GM19099 (cell line): ENCODE measurements around the gene IRF9.

Experiments used
- POLR2A ChIP-seq: IDR thresholded peaks from 3 replicates; pipeline ENCODE4 v1.6.1; 2011; ENCODE audit warnings: low read depth; ENCODE audit not compliant: insufficient read length; ENCODE audit errors: extremely low read depth

IRF9 gene

GRCh38 chr14:24160850-24161804 lies at the start of gene IRF9:
Gene IRF9, plus strand, starts transcription at chr14:24161265. Its CDS starts 880 bp downstream, at chr14:24162145.
- TF ChIP-seq POLR2A = peak; percentile 97

DNA sequence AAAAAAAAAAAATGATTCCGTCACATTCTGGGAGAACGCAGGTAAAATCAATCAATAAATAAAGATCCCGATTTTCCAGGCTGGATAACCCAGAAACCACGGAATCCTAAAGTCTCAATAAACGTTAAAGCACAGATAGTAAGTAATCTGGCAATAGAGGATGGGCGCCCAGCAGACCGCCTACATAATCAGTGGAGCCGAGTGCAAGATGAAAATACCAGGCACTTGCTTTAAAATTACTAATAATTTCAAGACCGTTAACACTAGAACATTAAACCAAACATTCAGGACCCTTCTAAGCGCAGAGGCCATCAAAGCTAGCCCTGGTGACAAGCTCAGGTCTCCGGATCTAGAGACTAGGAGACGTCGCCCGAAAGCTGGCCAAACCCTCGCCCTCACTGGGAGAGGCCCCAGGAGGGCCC lies 47.7 kb upstream of the IRF9 start:
- TF ChIP-seq POLR2A = no peak

- TF ChIP-seq POLR2A = peak; percentile 82
These were observed 47.1 kb upstream of the IRF9 start for GRCh38 chr14:24113801-24114531.

DNA sequence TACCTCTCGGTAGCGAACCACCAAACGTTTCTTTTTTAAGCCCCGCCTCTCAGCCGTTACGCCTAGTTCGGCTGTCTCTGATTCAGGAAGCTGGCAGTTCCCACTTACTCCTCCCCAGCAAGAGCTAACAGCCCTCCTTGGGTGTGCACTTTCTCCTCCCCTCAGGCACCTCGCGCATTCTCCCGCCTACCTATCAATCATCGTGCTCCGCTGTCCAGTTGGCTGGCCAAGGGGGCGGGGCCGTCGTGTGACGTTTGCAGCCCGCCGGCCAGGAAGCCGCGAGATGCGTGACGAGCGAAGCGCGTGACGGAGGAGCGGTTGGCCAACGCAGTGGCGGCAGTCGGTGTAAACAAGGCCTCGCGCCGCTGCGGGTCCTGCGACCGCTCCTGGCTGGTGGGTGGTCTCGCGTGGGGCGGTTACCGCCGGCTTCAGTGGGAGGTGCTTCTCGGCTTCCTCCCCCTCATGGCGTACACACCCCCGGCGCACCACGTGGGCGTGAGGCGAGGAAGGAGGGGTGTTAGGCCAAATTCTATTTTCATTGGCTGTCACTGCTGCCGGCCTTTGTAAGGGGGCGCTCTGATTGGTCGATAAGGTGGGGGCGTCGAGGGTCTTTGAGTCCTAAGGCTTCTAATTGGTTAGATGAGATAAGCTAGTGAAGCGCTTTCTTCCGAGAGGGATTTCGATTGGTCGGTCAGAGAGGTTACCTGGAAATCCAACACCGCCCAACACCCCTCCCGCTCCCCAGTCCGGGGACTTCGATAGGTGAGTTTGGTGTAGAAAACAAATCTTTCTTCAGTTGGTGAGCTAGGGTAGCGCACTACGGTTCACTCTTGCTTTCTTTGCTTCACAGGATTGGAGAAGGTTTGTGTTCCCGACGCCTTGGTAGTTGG lies 46.3 kb upstream of the IRF9 start, which contains the start of the genes DCAF11 and NRL:
Gene DCAF11, plus strand, starts transcription at position 246 of the 890 bp plus-strand sequence. CDS start 818 bp downstream, outside the sequence.
Gene NRL, minus strand, starts transcription at position 418 of the 890 bp plus-strand sequence. CDS start 32,101 bp downstream, outside the sequence.
- peak; percentile 53 for TF ChIP-seq POLR2A

GRCh38 chr14:24115422-24116127 lies 45.5 kb upstream of the IRF9 start:
- no peak for TF ChIP-seq POLR2A

DNA sequence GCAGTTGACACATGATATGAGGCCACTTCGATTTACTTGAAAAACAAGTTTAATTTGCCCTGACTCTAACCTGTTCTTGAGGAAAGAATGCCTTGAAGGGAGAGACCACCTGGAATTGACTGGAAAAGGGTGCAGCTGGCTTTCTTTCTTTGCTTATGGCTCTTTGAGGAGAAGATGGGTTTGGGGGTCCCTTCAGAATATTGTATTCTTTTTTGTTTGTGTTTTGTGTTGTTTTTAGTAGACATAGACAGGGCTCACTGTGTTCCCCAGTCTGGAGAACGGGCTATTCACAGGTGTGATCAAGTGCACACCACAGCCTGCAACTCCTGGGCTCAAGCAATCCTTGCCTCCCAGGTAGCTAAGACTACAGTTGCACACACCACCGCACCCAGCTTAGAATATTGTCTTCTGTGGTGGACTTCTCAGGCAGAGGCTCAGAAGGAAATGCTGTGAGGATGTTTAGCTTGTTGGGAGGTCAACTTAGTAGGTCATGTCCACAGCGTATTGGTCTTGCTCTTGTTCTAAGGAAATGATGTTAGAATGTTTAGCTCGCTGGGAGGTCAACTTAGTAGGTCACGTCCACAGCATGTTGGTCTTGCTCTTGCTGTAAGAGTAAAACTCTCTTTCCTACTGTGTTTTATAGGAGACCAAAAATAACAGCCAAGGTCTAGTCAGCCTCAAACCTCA lies 44.8 kb upstream of the IRF9 start:
- no peak for TF ChIP-seq POLR2A

DNA sequence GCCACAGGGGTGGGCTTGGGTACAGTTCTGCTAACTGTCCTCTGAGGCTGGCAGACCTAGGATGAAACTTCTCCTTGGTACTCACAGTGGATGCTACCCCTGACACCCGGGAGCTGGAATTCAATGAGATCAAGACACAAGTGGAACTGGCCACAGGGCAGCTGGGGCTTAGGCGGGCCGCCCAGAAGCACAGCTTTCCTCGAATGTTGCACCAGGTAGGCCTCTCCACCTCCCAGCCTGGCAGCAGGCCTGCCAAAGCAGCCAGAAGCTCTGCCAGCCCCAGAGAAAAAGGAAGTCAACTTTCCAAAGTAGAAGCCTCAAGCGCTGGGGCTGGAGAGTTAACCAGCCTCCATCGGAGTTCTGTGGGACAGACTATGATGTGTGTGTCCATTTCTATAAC lies 43.9 kb upstream of the IRF9 start:
- no peak for TF ChIP-seq POLR2A

DNA sequence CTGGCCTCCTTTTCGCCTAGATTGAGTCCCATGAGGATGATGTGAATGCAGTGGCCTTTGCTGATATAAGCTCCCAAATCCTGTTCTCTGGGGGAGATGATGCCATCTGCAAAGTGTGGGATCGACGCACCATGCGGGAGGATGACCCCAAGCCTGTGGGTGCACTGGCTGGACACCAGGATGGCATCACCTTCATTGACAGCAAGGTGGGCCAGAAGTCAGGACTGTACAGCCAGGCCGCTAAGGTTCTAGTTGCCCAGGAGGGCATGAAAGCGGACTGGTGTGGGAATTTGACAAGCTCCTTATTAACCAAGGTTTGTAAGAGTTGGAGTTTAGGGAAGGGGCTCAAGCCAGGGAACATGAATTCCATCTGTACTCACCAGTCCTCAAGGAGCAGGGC lies 41.4 kb upstream of the IRF9 start:
- no peak for TF ChIP-seq POLR2A

GRCh38 chr14:24121210-24121609 lies 39.9 kb upstream of the IRF9 start:
- no peak for TF ChIP-seq POLR2A

- no peak for TF ChIP-seq POLR2A
These were observed 38.6 kb upstream of the IRF9 start for GRCh38 chr14:24122416-24122815.

DNA sequence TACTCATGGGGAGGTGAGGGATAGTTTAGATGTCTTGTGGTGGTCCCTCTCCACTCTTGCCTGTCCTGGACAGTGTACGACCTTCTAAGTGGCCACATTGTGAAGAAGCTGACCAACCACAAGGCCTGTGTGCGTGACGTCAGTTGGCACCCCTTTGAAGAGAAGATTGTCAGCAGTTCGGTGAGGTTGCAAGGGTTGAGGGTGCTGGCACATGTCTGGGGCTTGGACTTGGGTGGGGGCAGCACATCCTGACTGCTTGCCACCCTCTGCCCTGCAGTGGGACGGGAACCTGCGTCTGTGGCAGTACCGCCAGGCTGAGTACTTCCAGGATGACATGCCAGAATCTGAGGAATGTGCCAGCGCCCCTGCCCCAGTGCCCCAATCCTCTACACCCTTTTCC lies 38.2 kb upstream of the IRF9 start:
- TF ChIP-seq POLR2A = no peak

DNA sequence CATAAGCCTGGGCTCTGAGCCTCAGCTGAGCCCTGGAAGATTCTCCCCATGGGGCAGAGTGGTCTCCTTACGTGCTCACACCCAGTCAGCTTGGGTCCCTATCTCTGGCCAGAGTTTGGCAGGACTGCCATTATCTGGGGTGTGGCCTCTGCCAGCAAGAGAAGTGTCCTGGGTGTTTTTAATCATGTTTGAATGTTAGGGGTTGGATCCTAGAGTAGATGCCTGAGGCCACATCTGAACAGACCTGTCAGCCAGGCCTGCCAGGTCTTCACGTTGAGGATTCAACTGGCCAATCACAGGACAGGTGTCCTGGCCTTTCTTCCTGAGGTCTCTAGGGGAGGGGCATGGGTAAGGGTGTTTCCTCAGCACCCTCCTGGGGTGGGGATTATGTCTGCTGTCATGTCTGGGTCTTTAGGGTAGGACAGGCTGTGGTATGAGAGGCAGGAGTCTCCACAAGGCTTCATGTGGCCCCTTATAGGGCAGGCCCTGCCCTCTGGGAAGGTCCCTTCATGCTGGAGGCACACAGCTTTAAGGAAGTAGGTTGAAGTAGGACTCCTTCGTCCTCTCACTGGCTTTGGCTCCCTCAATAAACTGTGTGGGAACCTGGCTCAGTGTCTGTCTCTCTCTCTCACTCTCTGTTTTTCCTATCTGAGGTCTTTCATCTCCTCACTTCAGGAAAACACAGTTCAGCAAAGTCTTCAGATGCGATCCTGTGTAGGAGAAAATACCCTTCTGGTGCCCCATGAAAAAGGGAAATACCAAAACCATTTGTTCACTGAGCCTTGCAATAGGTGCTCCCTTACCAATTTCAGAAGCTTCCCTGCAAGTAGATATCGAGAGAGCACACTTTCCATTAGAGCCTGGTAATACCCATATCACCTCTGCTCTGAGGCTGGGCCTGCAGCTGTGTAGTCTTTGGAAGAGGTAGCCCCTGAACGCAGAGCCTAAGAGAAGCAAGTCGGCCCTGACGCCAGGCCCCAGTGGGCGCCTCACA lies 37.3 kb upstream of the IRF9 start:
- peak; percentile 25 for TF ChIP-seq POLR2A
